Activated CD4-positive, alpha-beta T cell treated with anti-CD3 and anti-CD28 coated beads, Interleukin-10, Interleukin-2, amounts not matched to agents 100 ng/mL and 50 ng/mL, durations not matched to agents 16 hours and 8 hours (primary cell): Measurements from ENCODE around the gene CMTM6.
"Not testable (repeated sequence)": the region's sequence is repeated elsewhere in the genome, so short reads cannot be mapped to it uniquely, and the experiment has no call there.

Experiments
- DNase-seq: peaks from one replicate; pipeline ENCODE4 v3.0.0-alpha.2; 2020

Gene CMTM6

GRCh38 chr3:32463415-32463814 lies 39.2 kb downstream of the CMTM6 start:
- not testable (repeated sequence) for DNase-seq

GRCh38 chr3:32462191-32462986 lies 40.3 kb downstream of the CMTM6 start:
- DNase-seq: peak; percentile 41

- not testable (repeated sequence) for DNase-seq
Measured at GRCh38 chr3:32460817-32461496, 41.7 kb downstream of the CMTM6 start.

GRCh38 chr3:32460031-32460749 lies 42.5 kb downstream of the CMTM6 start:
- peak; percentile 88 for DNase-seq

GRCh38 chr3:32459450-32459849 lies 43.2 kb downstream of the CMTM6 start:
- no peak for DNase-seq

- peak; percentile 49 for DNase-seq
Measured at GRCh38 chr3:32457971-32458471, 44.6 kb downstream of the CMTM6 start.

- DNase-seq: no peak
Measured at GRCh38 chr3:32456429-32457130, 46.1 kb downstream of the CMTM6 start.

- no peak for DNase-seq
Measured at GRCh38 chr3:32455609-32456428, 46.8 kb downstream of the CMTM6 start.

- no peak for DNase-seq
Measured at GRCh38 chr3:32454731-32455608, 47.7 kb downstream of the CMTM6 start.

GRCh38 chr3:32454111-32454510 lies 48.5 kb downstream of the CMTM6 start:
- DNase-seq: no peak

- DNase-seq: no peak
Measured at GRCh38 chr3:32453346-32453745, 49.3 kb downstream of the CMTM6 start.

GRCh38 chr3:32452009-32452408 lies 50.6 kb downstream of the CMTM6 start:
- no peak for DNase-seq

- DNase-seq: no peak
Measured at GRCh38 chr3:32450992-32451659, 51.5 kb downstream of the CMTM6 start.

- DNase-seq: no peak
Measured at GRCh38 chr3:32450426-32450825, 52.2 kb downstream of the CMTM6 start.

GRCh38 chr3:32449691-32450090 lies 53.0 kb downstream of the CMTM6 start:
- DNase-seq: no peak

GRCh38 chr3:32448686-32449474 lies 53.8 kb downstream of the CMTM6 start:
- no peak for DNase-seq

- no peak for DNase-seq
Measured at GRCh38 chr3:32447865-32448400, 54.7 kb downstream of the CMTM6 start.

- DNase-seq: no peak
Measured at GRCh38 chr3:32443478-32443877, 59.2 kb downstream of the CMTM6 start.

GRCh38 chr3:32442766-32443165 lies 59.9 kb downstream of the CMTM6 start:
- no peak for DNase-seq
